H1 (cell line): ENCODE data around the gene NTN5.

Source experiments
- CBX5 ChIP-seq: fragments of 300-800, 300-1000 bp; sonication (generic); IDR thresholded peaks from 2 replicates; pipeline ENCODE4 v1.7.1; 2016; ENCODE audit warnings: antibody characterized with exemption, low read length, low read depth
- CHD1 ChIP-seq: IDR thresholded peaks from 2 replicates; pipeline ENCODE4 v1.6.1; 2012; ENCODE audit warnings: low read depth, low read length, improper control_type of control experiment
- HDAC6 ChIP-seq: IDR thresholded peaks from one replicate; pipeline ENCODE4 v1.7.1; 2012; ENCODE audit warnings: low read depth, mild to moderate bottlenecking, inconsistent platforms, low read length, moderate library complexity
- POLR2A ChIP-seq, 2 experiments: IDR thresholded peaks; 1 replicate in 1 of 2; 2 replicates in 1 of 2; pipeline ENCODE4 v1.6.1; 2011; ENCODE audit warnings: low read depth in 2 of 2, low read length in 2 of 2, mild to moderate bottlenecking in 2 of 2; ENCODE audit errors: control extremely low read depth in 1 of 2
- RFX5 ChIP-seq: IDR thresholded peaks from 2 replicates; pipeline ENCODE4 v1.6.1; 2011; ENCODE audit warnings: low read depth, low read length, improper control_type of control experiment, borderline replicate concordance
- TCF12 ChIP-seq: IDR thresholded peaks from 2 replicates; pipeline ENCODE4 v1.6.1; 2011; ENCODE audit warnings: low read depth, mild to moderate bottlenecking, low read length
- USF2 ChIP-seq: IDR thresholded peaks from 2 replicates; pipeline ENCODE4 v1.6.1; 2011; ENCODE audit warnings: low read length, improper control_type of control experiment
- TF ChIP-seq, protein P1 (sequence below), 3 experiments: IDR thresholded peaks; 1 replicate in 2 of 3; 2 replicates in 1 of 3; pipeline versions ENCODE4 v1.5.1 to v1.6.1; 2011; ENCODE audit warnings: low read length in 3 of 3, mild to moderate bottlenecking in 3 of 3, inconsistent platforms in 2 of 3, low read depth in 1 of 3, moderate library complexity in 1 of 3; ENCODE audit not compliant: insufficient read depth in 1 of 3; ENCODE audit errors: control extremely low read depth in 1 of 3

DNA sequence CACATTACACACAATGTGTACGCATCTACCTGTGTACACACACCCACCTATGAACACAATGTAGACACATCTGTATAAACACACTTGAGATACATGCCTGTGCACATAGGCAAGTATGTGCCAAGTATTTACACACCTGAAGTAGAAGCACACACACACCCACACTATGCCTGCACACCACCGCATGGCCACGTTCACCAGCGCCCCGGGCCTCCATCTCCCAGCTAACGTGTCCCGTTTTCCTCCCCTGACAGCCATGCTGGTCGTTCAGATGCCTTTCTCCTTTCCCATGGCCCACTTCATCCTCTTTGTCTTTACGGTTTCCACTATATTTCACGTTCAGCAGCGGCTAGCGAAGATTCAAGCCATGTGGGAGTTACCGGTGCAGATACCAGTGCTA lies 29.9 kb upstream of the NTN5 start:
- no peak for TF ChIP-seq HDAC6
- TF ChIP-seq TCF12: no peak
- TF ChIP-seq POLR2A (IDR thresholded peaks at IDR 0.05; ENCODE audit: control extremely low read depth in 1 of 2, low read depth in 2 of 2, low read length in 2 of 2): no peak
- no peak for TF ChIP-seq CBX5
- TF ChIP-seq USF2: no peak
- TF ChIP-seq RFX5: no peak
- TF ChIP-seq, protein P1, sequence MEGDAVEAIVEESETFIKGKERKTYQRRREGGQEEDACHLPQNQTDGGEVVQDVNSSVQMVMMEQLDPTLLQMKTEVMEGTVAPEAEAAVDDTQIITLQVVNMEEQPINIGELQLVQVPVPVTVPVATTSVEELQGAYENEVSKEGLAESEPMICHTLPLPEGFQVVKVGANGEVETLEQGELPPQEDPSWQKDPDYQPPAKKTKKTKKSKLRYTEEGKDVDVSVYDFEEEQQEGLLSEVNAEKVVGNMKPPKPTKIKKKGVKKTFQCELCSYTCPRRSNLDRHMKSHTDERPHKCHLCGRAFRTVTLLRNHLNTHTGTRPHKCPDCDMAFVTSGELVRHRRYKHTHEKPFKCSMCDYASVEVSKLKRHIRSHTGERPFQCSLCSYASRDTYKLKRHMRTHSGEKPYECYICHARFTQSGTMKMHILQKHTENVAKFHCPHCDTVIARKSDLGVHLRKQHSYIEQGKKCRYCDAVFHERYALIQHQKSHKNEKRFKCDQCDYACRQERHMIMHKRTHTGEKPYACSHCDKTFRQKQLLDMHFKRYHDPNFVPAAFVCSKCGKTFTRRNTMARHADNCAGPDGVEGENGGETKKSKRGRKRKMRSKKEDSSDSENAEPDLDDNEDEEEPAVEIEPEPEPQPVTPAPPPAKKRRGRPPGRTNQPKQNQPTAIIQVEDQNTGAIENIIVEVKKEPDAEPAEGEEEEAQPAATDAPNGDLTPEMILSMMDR (IDR thresholded peaks at IDR 0.05; ENCODE audit: control extremely low read depth in 1 of 3, insufficient read depth in 1 of 3, low read depth in 1 of 3, low read length in 3 of 3): no peak
- TF ChIP-seq CHD1: no peak
